Ascending aorta (tissue), 2 donors: ENCODE measurements around the gene EYA4. TPM values are rescaled to one million over a fixed set of nuclear protein-coding genes. Genes with fewer than 3 reads are reported as not detected.

Experiments used
- DNase-seq, 2 donors: peaks; one replicate each; pipeline ENCODE4 v3.0.0-alpha.2; 2019; ENCODE audit warnings: low spot score in 2 of 2
- H3K27ac ChIP-seq, 2 donors: fragments of 200-600 bp; sonication (generic); one replicate each; pipeline ENCODE4 v1.5.1; 2016 to 2017; ENCODE audit warnings: mild to moderate bottlenecking in 1 of 2
- H3K27me3 ChIP-seq: fragments of 200-600 bp; sonication (generic); one replicate; pipeline ENCODE4 v1.5.1; 2017
- H3K36me3 ChIP-seq, 2 donors: fragments of 200-600 bp; sonication (generic); one replicate each; pipeline ENCODE4 v1.5.1; 2016
- H3K4me1 ChIP-seq, 2 donors: fragments of 200-600 bp; sonication (generic); one replicate each; pipeline ENCODE4 v1.5.1; 2016 to 2017; ENCODE audit warnings: mild to moderate bottlenecking in 1 of 2
- H3K4me3 ChIP-seq, 2 donors: fragments of 200-600 bp; sonication (generic); one replicate each; pipeline ENCODE4 v1.5.1; 2016 to 2017; ENCODE audit warnings: mild to moderate bottlenecking in 1 of 2
- H3K9me3 ChIP-seq, 2 donors: fragments of 200-600 bp; sonication (generic); one replicate each; pipeline ENCODE4 v1.5.1; 2016
- intact Hi-C: fragments of 100-400 bp; cut with DNase I; formaldehyde crosslinking; loops from one replicate; pipeline ENCODE4 v1.15.1; 2023
- total RNA-seq: library from RNA; depleted of rRNA; stranded (reverse); fragments of >200 nt; gene quantifications from one replicate; pipeline ENCODE4 v1.1.0, GENCODE V29; 2016
- TF ChIP-seq, protein P1 (sequence below), 3 experiments: fragments of 200-600 bp in 2 of 3; fragments of 450-650 bp in 1 of 3; sonication (generic) in 2 of 3; IDR thresholded peaks; one replicate each; pipeline ENCODE4 v1.5.1; 2016 to 2019; ENCODE audit warnings: antibody characterized with exemption in 3 of 3, mild to moderate bottlenecking in 1 of 3, moderate library complexity in 1 of 3

EYA4 gene
- total RNA-seq, 1 donor from 2014 or later: 6.2 TPM

DNA sequence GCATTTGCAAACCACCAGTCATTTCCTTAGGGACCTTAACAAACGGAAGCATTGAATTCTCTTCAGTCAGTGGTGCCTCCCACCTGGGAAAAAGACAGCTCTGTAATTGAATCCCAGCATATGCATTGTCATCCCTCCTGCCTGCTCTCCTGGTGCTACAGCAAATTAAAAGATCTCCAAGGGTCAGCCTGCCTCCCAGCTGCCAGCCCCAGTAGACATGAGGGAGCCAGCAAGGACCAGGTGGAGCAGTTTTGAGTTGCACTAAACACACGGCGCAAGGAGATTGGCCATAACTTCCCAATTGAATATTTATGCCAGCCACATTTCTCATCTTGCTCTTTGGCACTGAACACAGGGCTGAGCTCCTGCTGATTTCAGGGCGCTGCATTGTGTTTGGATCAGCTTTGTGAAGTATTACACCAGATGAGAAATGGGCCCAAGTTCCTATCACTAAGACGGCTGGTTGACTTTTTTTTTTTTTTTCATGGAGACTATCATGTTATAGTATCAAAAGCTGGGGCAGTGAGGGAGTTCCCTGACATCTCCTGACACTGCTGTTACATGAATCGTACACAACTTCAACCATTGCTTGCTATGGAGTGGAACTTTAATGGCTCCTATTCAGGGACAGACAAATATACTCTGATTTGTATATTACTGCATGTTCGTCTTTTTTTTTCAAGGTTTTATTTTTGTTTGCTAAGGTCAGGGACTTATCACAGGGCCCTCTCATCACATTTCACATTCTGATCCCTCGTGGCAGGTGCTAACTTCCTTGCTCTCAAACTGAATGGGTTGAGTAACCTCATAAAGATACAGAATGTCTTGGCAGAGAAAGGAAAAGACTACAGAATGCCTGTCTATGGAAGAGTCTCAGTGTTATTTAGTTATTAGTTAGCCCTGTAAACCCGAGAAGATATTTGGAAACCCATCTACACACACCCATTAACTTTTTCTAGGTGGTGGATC is 191.1 kb downstream of the EYA4 start:
- Histone ChIP-seq H3K36me3 (no peaks in the 10 kb centered on the region), H3K9me3 (no peaks in the 10 kb centered on the region), H3K4me3 (no peak overlapping the region), H3K4me1 (no peaks in the 10 kb centered on the region), H3K27ac (no peak overlapping the region), H3K27me3 (no peaks in the 10 kb centered on the region)
- DNase-seq: no peak
- TF ChIP-seq, protein P1, sequence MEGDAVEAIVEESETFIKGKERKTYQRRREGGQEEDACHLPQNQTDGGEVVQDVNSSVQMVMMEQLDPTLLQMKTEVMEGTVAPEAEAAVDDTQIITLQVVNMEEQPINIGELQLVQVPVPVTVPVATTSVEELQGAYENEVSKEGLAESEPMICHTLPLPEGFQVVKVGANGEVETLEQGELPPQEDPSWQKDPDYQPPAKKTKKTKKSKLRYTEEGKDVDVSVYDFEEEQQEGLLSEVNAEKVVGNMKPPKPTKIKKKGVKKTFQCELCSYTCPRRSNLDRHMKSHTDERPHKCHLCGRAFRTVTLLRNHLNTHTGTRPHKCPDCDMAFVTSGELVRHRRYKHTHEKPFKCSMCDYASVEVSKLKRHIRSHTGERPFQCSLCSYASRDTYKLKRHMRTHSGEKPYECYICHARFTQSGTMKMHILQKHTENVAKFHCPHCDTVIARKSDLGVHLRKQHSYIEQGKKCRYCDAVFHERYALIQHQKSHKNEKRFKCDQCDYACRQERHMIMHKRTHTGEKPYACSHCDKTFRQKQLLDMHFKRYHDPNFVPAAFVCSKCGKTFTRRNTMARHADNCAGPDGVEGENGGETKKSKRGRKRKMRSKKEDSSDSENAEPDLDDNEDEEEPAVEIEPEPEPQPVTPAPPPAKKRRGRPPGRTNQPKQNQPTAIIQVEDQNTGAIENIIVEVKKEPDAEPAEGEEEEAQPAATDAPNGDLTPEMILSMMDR (IDR thresholded peaks at IDR 0.05): no peak
- intact Hi-C loops: no loop called here

- H3K27ac ChIP-seq: no peak overlapping the region
- no peaks in the 10 kb centered on the region for H3K9me3 ChIP-seq
- H3K4me1 ChIP-seq: no peaks in the 10 kb centered on the region
- TF ChIP-seq, protein P1 (IDR thresholded peaks at IDR 0.05): no peak
- intact Hi-C loops: no loop called here
- no peak overlapping the region for H3K4me3 ChIP-seq
- no peaks in the 10 kb centered on the region for H3K36me3 ChIP-seq
- no peak for DNase-seq
- no peaks in the 10 kb centered on the region for H3K27me3 ChIP-seq
These were observed 194.0 kb downstream of the EYA4 start for GRCh38 chr6:133435065-133435728.

- H3K27ac ChIP-seq: no peak overlapping the region
- H3K4me3 ChIP-seq: no peak overlapping the region
- TF ChIP-seq, protein P1 (IDR thresholded peaks at IDR 0.05): no peak
- H3K36me3 ChIP-seq: no peaks in the 10 kb centered on the region
- intact Hi-C loops: no loop called here
- H3K27me3 ChIP-seq: no peaks in the 10 kb centered on the region
- H3K4me1 ChIP-seq: no peaks in the 10 kb centered on the region
- H3K9me3 ChIP-seq: no peaks in the 10 kb centered on the region
- DNase-seq: no peak
These were observed 195.5 kb downstream of the EYA4 start for GRCh38 chr6:133436652-133437051.

DNA sequence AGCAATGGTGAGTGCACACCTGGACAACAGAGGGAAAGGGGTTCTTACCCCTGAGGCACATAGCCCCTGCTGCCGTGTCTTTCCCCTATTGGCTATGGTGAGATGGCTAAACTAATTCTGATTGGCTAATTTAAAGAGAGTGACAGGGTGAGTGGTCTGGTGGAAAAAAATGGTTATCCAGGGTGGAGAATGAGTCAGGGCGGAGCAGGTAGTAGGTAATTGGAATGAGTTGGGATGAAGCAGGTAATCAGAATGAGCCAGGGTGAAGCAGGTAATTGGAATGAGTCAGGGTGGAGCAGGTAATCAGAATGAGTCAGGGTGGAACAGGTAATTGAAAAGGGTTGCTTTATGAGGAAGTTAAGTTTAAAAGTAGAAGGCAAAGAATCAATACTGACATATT is 200.3 kb downstream of the EYA4 start:
- H3K27ac ChIP-seq: no peak overlapping the region
- H3K36me3 ChIP-seq: no peaks in the 10 kb centered on the region
- intact Hi-C loops: no loop called here
- H3K4me1 ChIP-seq: no peaks in the 10 kb centered on the region
- DNase-seq: no peak
- H3K27me3 ChIP-seq: no peaks in the 10 kb centered on the region
- no peak overlapping the region for H3K4me3 ChIP-seq
- H3K9me3 ChIP-seq: no peaks in the 10 kb centered on the region
- TF ChIP-seq, protein P1 (IDR thresholded peaks at IDR 0.05): no peak

GRCh38 chr6:133446789-133447188 is 205.6 kb downstream of the EYA4 start:
- Histone ChIP-seq H3K4me3 (no peak overlapping the region), H3K9me3 (no peaks in the 10 kb centered on the region), H3K27me3 (no peaks in the 10 kb centered on the region), H3K27ac (no peak overlapping the region), H3K4me1 (no peaks in the 10 kb centered on the region), H3K36me3 (no peaks in the 10 kb centered on the region)
- no peak for DNase-seq
- TF ChIP-seq, protein P1 (IDR thresholded peaks at IDR 0.05): no peak
- intact Hi-C loops: no loop called here
